BJ (cell line): ENCODE results near the gene NFIA. TPM values are rescaled to one million over a fixed set of nuclear protein-coding genes. Genes with fewer than 3 reads are reported as not detected.

Source experiments
- CTCF ChIA-PET: fragments of 350-600 bp; formaldehyde crosslinking; extraction: SDS; loops from one replicate; lab custom pipeline; 2021; ENCODE audit warnings: antibody characterized with exemption, inconsistent platforms; lab: Yijun Ruan, JAX
- POLR2A ChIA-PET: fragments of 300-600 bp; sonication (Branson Sonifier 250); formaldehyde crosslinking; extraction: SDS; loops from one replicate; lab custom pipeline; 2021; ENCODE audit warnings: antibody characterized with exemption; lab: Charles Lee
- DNase-seq: peaks from one replicate; pipeline ENCODE4 v3.0.0-alpha.2; 2011; ENCODE audit warnings: low read depth
- H3K27me3 ChIP-seq: 2 replicates; pipeline ENCODE4 v1.6.0; 2011; ENCODE audit warnings: low read length; ENCODE audit not compliant: control insufficient read depth, insufficient read depth
- H3K36me3 ChIP-seq: 2 replicates; pipeline ENCODE4 v1.5.1; 2011; ENCODE audit warnings: low read length; ENCODE audit not compliant: control insufficient read depth, insufficient read depth
- H3K4me3 ChIP-seq: 2 replicates; pipeline ENCODE4 v1.5.1; 2011; ENCODE audit warnings: low read depth, mild to moderate bottlenecking, control low read depth, low read length
- CTCF ChIP-seq: IDR thresholded peaks from 2 replicates; pipeline ENCODE4 v1.5.1; 2011; ENCODE audit warnings: low read depth, mild to moderate bottlenecking, control low read depth, inconsistent platforms, low read length, moderate library complexity; ENCODE audit not compliant: insufficient read depth
- polyA plus RNA-seq: library from polyadenylated mRNA; depleted of rRNA; stranded (reverse); fragments of >200 nt; gene quantifications from 2 replicates; pipeline ENCODE4 v1.2.3, GENCODE V29; 2011

The NFIA gene
- polyA plus RNA-seq, 1 experiment: 4.5 TPM

DNA sequence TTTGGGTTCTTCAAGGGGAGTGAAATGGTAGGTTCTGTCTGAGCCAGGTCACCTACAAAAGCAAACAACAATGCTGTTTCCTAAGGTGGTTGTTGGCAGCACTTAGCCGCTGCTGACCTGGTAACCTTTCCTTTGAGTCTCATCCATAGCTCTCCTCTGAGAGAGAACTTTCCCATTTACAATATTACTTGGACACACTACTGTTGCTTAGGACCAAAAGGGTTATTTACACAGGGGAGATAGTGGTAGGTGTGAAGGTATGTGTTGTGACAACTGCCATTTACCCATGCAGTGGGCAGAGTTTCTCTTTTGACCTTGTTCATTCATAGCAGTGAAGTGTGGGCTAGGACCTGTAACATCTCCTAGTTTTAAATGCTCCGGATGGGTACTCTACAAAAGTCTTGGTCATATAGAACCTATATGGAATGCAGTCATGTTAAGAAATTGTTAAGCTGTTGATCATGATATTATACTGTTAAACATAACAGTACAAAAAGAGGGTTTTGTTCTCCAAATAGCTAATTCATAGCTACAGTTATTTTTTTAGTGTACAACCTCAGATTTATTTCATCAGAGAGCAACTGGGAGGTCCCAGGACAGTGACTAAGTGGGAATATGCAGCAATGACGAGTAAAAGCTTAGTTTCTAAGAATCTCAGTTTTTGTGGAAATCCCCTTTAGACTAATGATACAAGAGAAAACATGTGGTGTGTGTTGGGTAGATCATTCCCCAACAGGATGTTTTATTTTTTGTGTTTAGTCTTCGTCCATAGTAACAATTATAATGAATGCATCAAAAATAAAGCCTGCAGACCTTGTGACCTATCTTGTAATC lies 219.7 kb downstream of the NFIA start:
- no peak for TF ChIP-seq CTCF
- Histone ChIP-seq H3K27me3 (no peaks in the 10 kb centered on the region), H3K4me3 (no peak overlapping the region), H3K36me3 (no peaks in the 10 kb centered on the region)
- ChIA-PET CTCF (no interaction called here), POLR2A (interaction anchor here (0.6 kb wide), 1 partner anchor 178 kb away, joined by 5 read pairs; no protein-coding TSS in a partner anchor)
- no peak for DNase-seq

DNA sequence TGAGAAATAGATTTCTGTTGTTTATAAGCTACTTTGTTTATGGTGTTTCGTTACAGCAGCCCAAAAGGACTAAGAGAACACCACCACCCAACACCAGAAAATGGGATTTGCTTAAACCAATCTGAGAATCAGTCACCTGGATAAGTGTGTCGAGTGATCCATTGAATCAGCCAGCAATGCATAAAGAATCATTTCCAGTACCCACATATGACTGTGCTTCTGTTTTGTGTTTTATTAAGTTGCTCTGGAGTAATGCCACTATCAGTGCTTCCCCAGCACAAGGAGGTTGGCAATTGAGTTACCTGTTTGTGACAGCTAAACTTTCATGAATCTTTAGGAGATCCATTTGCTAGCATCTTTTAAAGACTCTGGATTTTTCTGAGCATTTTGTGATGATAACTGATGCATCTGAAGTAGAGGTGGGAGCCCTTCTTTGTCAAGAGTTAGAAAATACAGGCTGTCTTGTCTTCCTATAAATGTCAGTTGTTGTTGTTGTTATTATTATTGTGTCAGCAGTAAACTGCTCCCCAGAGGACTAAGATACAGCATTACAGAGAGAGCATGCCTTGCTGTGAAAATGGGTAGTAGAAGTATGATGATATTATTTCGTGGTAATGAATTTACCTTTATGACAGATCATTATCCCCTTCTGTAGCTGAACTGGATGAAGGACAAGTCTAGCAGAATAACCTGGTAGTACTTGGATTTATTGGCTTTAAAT lies 225.2 kb downstream of the NFIA start:
- DNase-seq: no peak
- ChIA-PET CTCF (interaction anchor here (0.6 to 1.7 kb wide), 3 partner anchors 11 to 92 kb away, joined by 3 to 4 read pairs (median 3); no protein-coding TSS in a partner anchor), POLR2A (no interaction called here)
- TF ChIP-seq CTCF: no peak
- H3K27me3 ChIP-seq: no peaks in the 10 kb centered on the region
- H3K4me3 ChIP-seq: no peak overlapping the region
- H3K36me3 ChIP-seq: no peaks in the 10 kb centered on the region

- no peak overlapping the region for H3K4me3 ChIP-seq
- CTCF ChIA-PET: no interaction called here
- no peak for DNase-seq
- H3K36me3 ChIP-seq: no peaks in the 10 kb centered on the region
- POLR2A ChIA-PET: no interaction called here
- no peak for TF ChIP-seq CTCF
- H3K27me3 ChIP-seq: no peaks in the 10 kb centered on the region
Measured at GRCh38 chr1:61310057-61310456, 227.7 kb downstream of the NFIA start.

- ChIA-PET CTCF (no interaction called here), POLR2A (no interaction called here)
- DNase-seq: no peak
- no peak for TF ChIP-seq CTCF
- Histone ChIP-seq H3K27me3 (no peaks in the 10 kb centered on the region), H3K4me3 (no peak overlapping the region), H3K36me3 (no peaks in the 10 kb centered on the region)
Measured at GRCh38 chr1:61310538-61310937, 228.2 kb downstream of the NFIA start.

DNA sequence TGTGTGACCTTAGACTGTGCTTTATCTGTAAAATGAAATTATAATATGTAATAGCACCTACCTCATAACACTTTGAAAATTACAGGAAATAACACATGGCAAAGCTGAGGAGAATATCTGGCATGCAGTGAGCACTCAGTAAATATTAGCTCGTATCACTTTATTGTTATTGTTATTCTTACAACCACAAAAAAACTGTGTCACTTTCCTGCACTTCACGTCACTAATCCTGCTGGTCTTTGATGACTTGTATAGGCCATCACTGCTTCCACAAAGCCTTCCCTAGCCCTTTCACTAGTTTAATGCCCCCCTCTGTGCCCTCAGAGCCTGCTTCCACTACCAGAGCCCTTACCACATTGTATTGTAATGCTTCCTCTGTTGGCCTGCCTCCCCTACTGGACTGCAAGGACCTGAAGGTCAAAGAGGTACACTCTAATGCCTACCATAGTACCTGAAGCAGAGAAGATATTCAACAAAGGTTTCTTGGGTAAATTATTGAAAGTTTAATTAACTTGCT lies 231.6 kb downstream of the NFIA start:
- ChIA-PET CTCF (interaction anchor here (0.6 to 1.2 kb wide), 2 partner anchors 22 to 264 kb away, joined by 3 to 4 read pairs; no protein-coding TSS in a partner anchor), POLR2A (no interaction called here)
- Histone ChIP-seq H3K36me3 (no peaks in the 10 kb centered on the region), H3K27me3 (no peaks in the 10 kb centered on the region), H3K4me3 (no peak overlapping the region)
- DNase-seq: no peak
- no peak for TF ChIP-seq CTCF
